ENCODE results near the gene SENP1. TPM values are rescaled to one million over a fixed set of nuclear protein-coding genes. Genes with fewer than 3 reads are reported as not detected.

Gene SENP1
- total RNA-seq, 1 experiment from 2014 or later = 28.8 TPM

DNA sequence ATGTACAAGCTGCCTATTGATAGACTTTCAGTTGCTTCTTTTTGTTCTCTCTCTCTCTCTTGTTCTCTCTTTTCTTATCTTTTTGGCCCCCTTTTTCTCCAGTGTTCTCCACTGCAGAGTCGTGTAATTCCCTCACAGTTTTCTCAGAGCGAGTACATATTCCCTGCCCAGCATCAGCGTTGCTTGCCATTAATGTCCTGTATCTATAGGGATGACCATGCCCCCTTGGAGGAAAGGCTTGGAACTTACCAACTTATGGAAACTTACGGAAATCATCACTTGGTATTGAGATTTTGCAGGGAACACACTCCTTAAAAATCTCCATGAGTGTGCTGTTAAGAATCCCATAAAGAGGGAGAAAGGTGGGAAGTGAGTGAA, 87.3 kb downstream of the SENP1 start:
- TF ChIP-seq, protein P1, sequence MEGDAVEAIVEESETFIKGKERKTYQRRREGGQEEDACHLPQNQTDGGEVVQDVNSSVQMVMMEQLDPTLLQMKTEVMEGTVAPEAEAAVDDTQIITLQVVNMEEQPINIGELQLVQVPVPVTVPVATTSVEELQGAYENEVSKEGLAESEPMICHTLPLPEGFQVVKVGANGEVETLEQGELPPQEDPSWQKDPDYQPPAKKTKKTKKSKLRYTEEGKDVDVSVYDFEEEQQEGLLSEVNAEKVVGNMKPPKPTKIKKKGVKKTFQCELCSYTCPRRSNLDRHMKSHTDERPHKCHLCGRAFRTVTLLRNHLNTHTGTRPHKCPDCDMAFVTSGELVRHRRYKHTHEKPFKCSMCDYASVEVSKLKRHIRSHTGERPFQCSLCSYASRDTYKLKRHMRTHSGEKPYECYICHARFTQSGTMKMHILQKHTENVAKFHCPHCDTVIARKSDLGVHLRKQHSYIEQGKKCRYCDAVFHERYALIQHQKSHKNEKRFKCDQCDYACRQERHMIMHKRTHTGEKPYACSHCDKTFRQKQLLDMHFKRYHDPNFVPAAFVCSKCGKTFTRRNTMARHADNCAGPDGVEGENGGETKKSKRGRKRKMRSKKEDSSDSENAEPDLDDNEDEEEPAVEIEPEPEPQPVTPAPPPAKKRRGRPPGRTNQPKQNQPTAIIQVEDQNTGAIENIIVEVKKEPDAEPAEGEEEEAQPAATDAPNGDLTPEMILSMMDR (conservative IDR thresholded peaks at IDR 0.05) = no peak
- Mint-ChIP-seq H3K4me1 (peaks cover 19 to 24% of the 10 kb centered on the region in 2 experiments), H3K27me3 (ENCODE audit: low read depth) (peaks cover 100% of the 10 kb centered on the region), H3K27ac (no peak overlapping the region), H3K9me3 (peaks cover 0 to 7% of the 10 kb centered on the region in 2 experiments; a peak in 2 of 5 replicates), H3K36me3 (ENCODE audit: insufficient read depth in 1 of 3, low read depth in 3 of 3) (no peaks in the 10 kb centered on the region; a peak in 1 of 7 replicates), H3K4me3 (no peak overlapping the region)
- Histone ChIP-seq H2BK12ac (ENCODE audit: insufficient read length, low read depth, low read length) (no peak overlapping the region), H3K27me3 (ENCODE audit: insufficient read depth, low read length) (peaks cover 90% of the 10 kb centered on the region), H2AK5ac (ENCODE audit: insufficient read length, low read length) (no peak overlapping the region), H3K18ac (ENCODE audit: insufficient read length, low read depth, low read length) (no peak overlapping the region), H3K4me2 (ENCODE audit: insufficient read depth, insufficient read length, low read length) (no peak overlapping the region), H3K4ac (ENCODE audit: low read depth, low read length) (no peak overlapping the region), H2BK120ac (ENCODE audit: low read depth, low read length, poor library complexity, severe bottlenecking) (no peak overlapping the region), H2AFZ (ENCODE audit: low read length) (no peak overlapping the region), H3K9ac (ENCODE audit: extremely low read depth, insufficient read length, low read length) (no peak overlapping the region), H3K4me1 (ENCODE audit: insufficient read depth, low read length) (no peaks in the 10 kb centered on the region), H2BK20ac (ENCODE audit: low read depth, low read length, poor library complexity, severe bottlenecking) (no peak overlapping the region), H2BK15ac (ENCODE audit: low read depth, low read length) (no peak overlapping the region), H4K5ac (ENCODE audit: insufficient read length, low read depth, low read length) (no peak overlapping the region), H3K79me2 (ENCODE audit: insufficient read depth, low read length) (no peaks in the 10 kb centered on the region), H4K20me1 (ENCODE audit: control insufficient read depth, insufficient read depth, insufficient read length) (no peaks in the 10 kb centered on the region), H3K23me2 (ENCODE audit: insufficient read length, low read depth, low read length, poor library complexity, severe bottlenecking) (no peaks in the 10 kb centered on the region), H3K27ac (ENCODE audit: insufficient read length, low read depth, low read length) (no peak overlapping the region), H3K14ac (ENCODE audit: insufficient read depth, low read length) (no peak overlapping the region), H3K23ac (ENCODE audit: insufficient read length, low read depth, low read length) (no peak overlapping the region), H4K8ac (replicated peaks; ENCODE audit: insufficient read length, low read depth, low read length) (no peak overlapping the region), H4K91ac (ENCODE audit: insufficient read length, low read depth, low read length) (no peak overlapping the region), H3K9me3 (ENCODE audit: control insufficient read depth, low read depth, low read length) (no peaks in the 10 kb centered on the region), H3T11ph (ENCODE audit: low read length) (no peak overlapping the region), H2BK5ac (ENCODE audit: insufficient read length, low read length) (no peak overlapping the region), H3K56ac (ENCODE audit: insufficient read length, low read depth, low read length) (no peak overlapping the region), H3K79me1 (ENCODE audit: insufficient read depth, low read depth, low read length, poor library complexity, severe bottlenecking) (no peaks in the 10 kb centered on the region)
- DNase-seq = no peak
- WGBS (ENCODE audit: extremely low coverage, insufficient read length, low lambda C conversion rate) = no CpG with 5 or more reads among the region's 4 CpGs
